Neural cell (in vitro differentiated cells): Measurements from ENCODE around the gene SLAMF7. TPM values are rescaled to one million over a fixed set of nuclear protein-coding genes. Genes with fewer than 3 reads are reported as not detected.

Experiments used
- H2AFZ ChIP-seq: fragments of 200-600, 300-800 bp; sonication (generic), shearing (Covaris generic); 2 replicates; pipeline ENCODE4 v1.6.0; 2014; ENCODE audit warnings: low read depth, mild to moderate bottlenecking, antibody characterized with exemption, low read length, moderate library complexity
- H3F3A ChIP-seq: fragments of 200-600 bp; shearing (Covaris generic); 2 replicates; pipeline ENCODE4 v1.6.1; 2016; ENCODE audit warnings: mild to moderate bottlenecking, moderate library complexity, mixed read lengths, antibody characterized with exemption, low read length; ENCODE audit not compliant: insufficient read depth, poor library complexity, severe bottlenecking
- H3K27ac ChIP-seq: fragments of 200-600, 300-800 bp; sonication (generic), shearing (Covaris generic); 2 replicates; pipeline ENCODE4 v1.5.1; 2014; ENCODE audit warnings: mild to moderate bottlenecking, low read length, moderate library complexity
- H3K27me3 ChIP-seq: fragments of 300-800, 200-600 bp; sonication (generic), shearing (Covaris generic); 2 replicates; pipeline ENCODE4 v1.6.0; 2014; ENCODE audit warnings: mild to moderate bottlenecking, low read depth, low read length, moderate library complexity; ENCODE audit not compliant: insufficient read depth
- H3K36me3 ChIP-seq: fragments of 300-800, 200-600 bp; sonication (generic), shearing (Covaris generic); 2 replicates; pipeline ENCODE4 v1.5.1; 2014; ENCODE audit warnings: mild to moderate bottlenecking, antibody characterized with exemption, low read length, moderate library complexity; ENCODE audit not compliant: insufficient read depth
- H3K4me2 ChIP-seq: fragments of 300-800, 200-600 bp; sonication (generic), shearing (Covaris generic); 2 replicates; pipeline ENCODE4 v1.6.0; 2014; ENCODE audit warnings: mild to moderate bottlenecking, low read length
- H3K4me3 ChIP-seq: fragments of 300-800, 200-600 bp; sonication (generic), shearing (Covaris generic); 2 replicates; pipeline ENCODE4 v1.5.1; 2014; ENCODE audit warnings: mild to moderate bottlenecking, low read length, moderate library complexity
- H3K79me2 ChIP-seq: fragments of 200-600 bp; shearing (Covaris generic); replicated peaks from 2 replicates; pipeline ENCODE4 v1.6.0; 2014; ENCODE audit warnings: mild to moderate bottlenecking, low read length, moderate library complexity; ENCODE audit not compliant: insufficient read depth
- H3K9ac ChIP-seq: fragments of 300-800, 200-600 bp; sonication (generic), shearing (Covaris generic); 2 replicates; pipeline ENCODE4 v1.6.1; 2016; ENCODE audit warnings: mild to moderate bottlenecking, low read length, mixed read lengths
- H3K9me2 ChIP-seq: fragments of 200-600 bp; shearing (Covaris generic); 2 replicates; pipeline ENCODE4 v1.6.1; 2016; ENCODE audit warnings: mild to moderate bottlenecking, low read length, mixed read lengths; ENCODE audit not compliant: insufficient read depth
- H3K9me3 ChIP-seq: fragments of 200-600, 300-800 bp; sonication (generic), shearing (Covaris generic); 2 replicates; pipeline ENCODE4 v1.6.1; 2016; ENCODE audit warnings: mild to moderate bottlenecking, mixed run types, low read length, moderate library complexity, mixed read lengths
- H4K20me1 ChIP-seq: fragments of 200-600 bp; shearing (Covaris generic); 2 replicates; pipeline ENCODE4 v1.6.1; 2016; ENCODE audit warnings: mild to moderate bottlenecking, mixed run types; ENCODE audit not compliant: insufficient read depth
- EP300 ChIP-seq: fragments of 450-650 bp; conservative IDR thresholded peaks from 2 replicates; pipeline ENCODE4 v1.6.1; 2014; ENCODE audit warnings: antibody characterized with exemption, mild to moderate bottlenecking, moderate library complexity; ENCODE audit not compliant: poor library complexity, severe bottlenecking
- EZH2 ChIP-seq: fragments of 200-600, 300-800 bp; shearing (Covaris generic), sonication (generic); IDR thresholded peaks from 2 replicates; pipeline ENCODE4 v1.6.1; 2014; ENCODE audit warnings: antibody characterized with exemption, low read length, borderline replicate concordance, mild to moderate bottlenecking; ENCODE audit not compliant: insufficient read depth, poor library complexity, severe bottlenecking
- MXI1 ChIP-seq: fragments of 450-650 bp; conservative IDR thresholded peaks from 2 replicates; pipeline ENCODE4 v1.6.1; 2014; ENCODE audit warnings: antibody characterized with exemption, mild to moderate bottlenecking; ENCODE audit not compliant: poor library complexity, severe bottlenecking
- POLR2AphosphoS5 ChIP-seq: IDR thresholded peaks from 2 replicates; pipeline ENCODE4 v1.6.1; 2012
- RAD21 ChIP-seq: fragments of 450-650 bp; conservative IDR thresholded peaks from 2 replicates; pipeline ENCODE4 v1.6.1; 2014; ENCODE audit warnings: antibody characterized with exemption, mild to moderate bottlenecking, moderate library complexity
- SMC3 ChIP-seq: fragments of 450-650 bp; conservative IDR thresholded peaks from 2 replicates; pipeline ENCODE4 v1.6.1; 2014; ENCODE audit warnings: antibody characterized with exemption, mild to moderate bottlenecking, moderate library complexity; ENCODE audit not compliant: poor library complexity
- TAF1 ChIP-seq: IDR thresholded peaks from 2 replicates; pipeline ENCODE4 v1.6.1; 2012; ENCODE audit warnings: low read depth
- polyA plus RNA-seq: library from polyadenylated mRNA; depleted of rRNA; stranded (reverse); fragments of >200 nt; gene quantifications from 2 replicates; pipeline ENCODE4 v1.2.3, GENCODE V29; 2014
- TF ChIP-seq, protein P1 (sequence below): IDR thresholded peaks from 2 replicates; pipeline ENCODE4 v1.6.1; 2012; ENCODE audit warnings: borderline replicate concordance
- TF ChIP-seq, protein P2 (sequence below): fragments of 450-650 bp; IDR thresholded peaks from 2 replicates; pipeline ENCODE4 v1.5.1; 2014; ENCODE audit warnings: antibody characterized with exemption, mild to moderate bottlenecking, moderate library complexity; ENCODE audit not compliant: poor library complexity, severe bottlenecking

SLAMF7 gene
- polyA plus RNA-seq, 1 donor from 2014 or later, result not detected

DNA sequence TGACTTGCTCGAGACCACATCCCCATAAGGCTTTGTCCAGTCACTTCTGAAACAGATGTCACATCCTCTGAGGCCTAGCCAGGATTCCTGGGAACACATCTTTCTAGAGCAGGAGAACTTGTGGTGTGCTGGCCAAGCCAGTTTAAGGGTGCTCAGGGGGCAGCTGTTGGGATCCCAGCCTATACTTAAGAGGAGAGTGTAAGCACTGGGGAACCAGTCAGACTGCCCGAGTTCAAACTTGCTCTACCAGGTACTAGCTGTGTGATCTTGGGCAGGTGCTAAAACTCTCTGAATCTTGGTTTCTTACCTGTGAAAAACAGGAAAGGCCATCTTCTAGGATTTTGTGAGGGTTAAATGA lies 41.3 kb downstream of the SLAMF7 start:
- Histone ChIP-seq H4K20me1 (no peaks in the 10 kb centered on the region), H3F3A (no peaks in the 10 kb centered on the region), H3K27me3 (no peaks in the 10 kb centered on the region), H2AFZ (no peak overlapping the region), H3K27ac (no peak overlapping the region), H3K9me3 (no peaks in the 10 kb centered on the region), H3K9me2 (no peaks in the 10 kb centered on the region), H3K36me3 (no peaks in the 10 kb centered on the region), H3K9ac (no peak overlapping the region), H3K79me2 (no peaks in the 10 kb centered on the region), H3K4me2 (no peak overlapping the region), H3K4me3 (no peak overlapping the region)
- TF ChIP-seq SMC3, result no peak
- TF ChIP-seq, protein P1, sequence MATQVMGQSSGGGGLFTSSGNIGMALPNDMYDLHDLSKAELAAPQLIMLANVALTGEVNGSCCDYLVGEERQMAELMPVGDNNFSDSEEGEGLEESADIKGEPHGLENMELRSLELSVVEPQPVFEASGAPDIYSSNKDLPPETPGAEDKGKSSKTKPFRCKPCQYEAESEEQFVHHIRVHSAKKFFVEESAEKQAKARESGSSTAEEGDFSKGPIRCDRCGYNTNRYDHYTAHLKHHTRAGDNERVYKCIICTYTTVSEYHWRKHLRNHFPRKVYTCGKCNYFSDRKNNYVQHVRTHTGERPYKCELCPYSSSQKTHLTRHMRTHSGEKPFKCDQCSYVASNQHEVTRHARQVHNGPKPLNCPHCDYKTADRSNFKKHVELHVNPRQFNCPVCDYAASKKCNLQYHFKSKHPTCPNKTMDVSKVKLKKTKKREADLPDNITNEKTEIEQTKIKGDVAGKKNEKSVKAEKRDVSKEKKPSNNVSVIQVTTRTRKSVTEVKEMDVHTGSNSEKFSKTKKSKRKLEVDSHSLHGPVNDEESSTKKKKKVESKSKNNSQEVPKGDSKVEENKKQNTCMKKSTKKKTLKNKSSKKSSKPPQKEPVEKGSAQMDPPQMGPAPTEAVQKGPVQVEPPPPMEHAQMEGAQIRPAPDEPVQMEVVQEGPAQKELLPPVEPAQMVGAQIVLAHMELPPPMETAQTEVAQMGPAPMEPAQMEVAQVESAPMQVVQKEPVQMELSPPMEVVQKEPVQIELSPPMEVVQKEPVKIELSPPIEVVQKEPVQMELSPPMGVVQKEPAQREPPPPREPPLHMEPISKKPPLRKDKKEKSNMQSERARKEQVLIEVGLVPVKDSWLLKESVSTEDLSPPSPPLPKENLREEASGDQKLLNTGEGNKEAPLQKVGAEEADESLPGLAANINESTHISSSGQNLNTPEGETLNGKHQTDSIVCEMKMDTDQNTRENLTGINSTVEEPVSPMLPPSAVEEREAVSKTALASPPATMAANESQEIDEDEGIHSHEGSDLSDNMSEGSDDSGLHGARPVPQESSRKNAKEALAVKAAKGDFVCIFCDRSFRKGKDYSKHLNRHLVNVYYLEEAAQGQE, result no peak
- no peak for TF ChIP-seq MXI1
- no peak for TF ChIP-seq EZH2
- TF ChIP-seq POLR2AphosphoS5, result no peak
- no peak for TF ChIP-seq EP300
- no peak for TF ChIP-seq TAF1
- no peak for TF ChIP-seq RAD21
- TF ChIP-seq, protein P2, sequence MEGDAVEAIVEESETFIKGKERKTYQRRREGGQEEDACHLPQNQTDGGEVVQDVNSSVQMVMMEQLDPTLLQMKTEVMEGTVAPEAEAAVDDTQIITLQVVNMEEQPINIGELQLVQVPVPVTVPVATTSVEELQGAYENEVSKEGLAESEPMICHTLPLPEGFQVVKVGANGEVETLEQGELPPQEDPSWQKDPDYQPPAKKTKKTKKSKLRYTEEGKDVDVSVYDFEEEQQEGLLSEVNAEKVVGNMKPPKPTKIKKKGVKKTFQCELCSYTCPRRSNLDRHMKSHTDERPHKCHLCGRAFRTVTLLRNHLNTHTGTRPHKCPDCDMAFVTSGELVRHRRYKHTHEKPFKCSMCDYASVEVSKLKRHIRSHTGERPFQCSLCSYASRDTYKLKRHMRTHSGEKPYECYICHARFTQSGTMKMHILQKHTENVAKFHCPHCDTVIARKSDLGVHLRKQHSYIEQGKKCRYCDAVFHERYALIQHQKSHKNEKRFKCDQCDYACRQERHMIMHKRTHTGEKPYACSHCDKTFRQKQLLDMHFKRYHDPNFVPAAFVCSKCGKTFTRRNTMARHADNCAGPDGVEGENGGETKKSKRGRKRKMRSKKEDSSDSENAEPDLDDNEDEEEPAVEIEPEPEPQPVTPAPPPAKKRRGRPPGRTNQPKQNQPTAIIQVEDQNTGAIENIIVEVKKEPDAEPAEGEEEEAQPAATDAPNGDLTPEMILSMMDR, result no peak

DNA sequence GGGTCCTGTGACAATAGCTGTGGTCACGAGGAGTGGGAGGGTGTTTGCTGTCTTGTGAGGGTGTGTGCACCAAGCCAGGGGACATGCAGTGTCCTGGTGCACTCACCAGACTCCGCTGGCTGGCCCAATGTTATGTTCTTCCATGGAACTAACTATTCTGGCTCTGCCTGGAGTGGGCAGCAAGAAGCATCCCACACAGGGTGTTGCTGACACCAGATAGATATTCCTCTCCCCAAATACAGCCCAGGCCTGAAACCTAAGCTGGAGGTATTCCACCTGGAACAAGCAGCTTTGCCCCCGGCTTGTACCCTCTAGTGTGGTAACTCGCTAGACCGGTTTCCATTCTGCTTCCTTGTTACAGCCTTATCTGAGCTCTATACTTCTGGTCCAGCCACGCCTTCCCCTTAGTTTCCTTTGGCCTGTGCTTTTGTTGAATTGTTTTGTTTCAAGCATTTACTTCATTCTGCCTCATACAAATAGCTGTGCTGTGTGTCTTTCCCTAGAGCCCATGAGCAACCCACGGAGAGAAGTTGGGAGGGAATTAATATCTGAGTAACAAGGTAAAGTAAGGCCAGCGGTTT lies 42.2 kb downstream of the SLAMF7 start:
- Histone ChIP-seq H3K4me2 (no peak overlapping the region), H3K36me3 (no peaks in the 10 kb centered on the region), H3K27ac (no peak overlapping the region), H3K4me3 (no peak overlapping the region), H3K79me2 (no peaks in the 10 kb centered on the region), H2AFZ (no peak overlapping the region), H3K9ac (no peak overlapping the region), H3K9me3 (no peaks in the 10 kb centered on the region), H4K20me1 (no peaks in the 10 kb centered on the region), H3K27me3 (no peaks in the 10 kb centered on the region), H3K9me2 (no peaks in the 10 kb centered on the region), H3F3A (no peaks in the 10 kb centered on the region)
- TF ChIP-seq EZH2 (no peak), POLR2AphosphoS5 (no peak), SMC3 (no peak), RAD21 (no peak), TAF1 (no peak), MXI1 (no peak), EP300 (no peak)
- TF ChIP-seq, protein P1, result no peak
- TF ChIP-seq, protein P2, result no peak
